Glomerular endothelial cell (primary cell): Measurements from ENCODE around the gene STXBP5L. TPM values are rescaled to one million over a fixed set of nuclear protein-coding genes. Genes with fewer than 3 reads are reported as not detected.
"Not testable (repeated sequence)": the region's sequence is repeated elsewhere in the genome, so short reads cannot be mapped to it uniquely, and the experiment has no call there.

Source experiments
- DNase-seq: peaks from one replicate; pipeline ENCODE4 v3.0.0-alpha.2; 2011; ENCODE audit warnings: low read depth, low spot score; ENCODE audit errors: extremely low read depth
- total RNA-seq: library from RNA; depleted of rRNA; stranded (reverse); fragments of >200 nt; gene quantifications from 2 replicates; pipeline ENCODE4 v1.2.3, GENCODE V29; 2015

Gene STXBP5L
- total RNA-seq, 1 donor from 2014 or later = not detected

DNA sequence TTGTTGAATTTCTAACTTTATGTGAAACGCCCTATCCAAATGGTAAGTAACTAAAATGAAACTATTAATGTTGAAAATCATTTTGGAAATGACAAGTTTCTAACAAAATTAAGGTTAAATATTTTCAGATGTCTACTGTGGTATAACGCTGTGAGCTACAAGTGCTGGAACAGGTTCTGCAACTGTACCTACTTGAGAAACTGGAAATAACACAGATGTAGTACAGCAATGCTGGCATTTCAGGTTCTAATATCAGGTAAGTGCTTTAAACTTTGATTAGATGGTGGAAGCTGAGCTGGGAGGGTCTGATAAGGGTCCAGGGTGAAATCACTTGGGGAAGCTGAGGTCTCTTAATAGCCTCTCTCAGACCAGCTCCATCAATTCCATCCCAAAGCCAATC is 315.1 kb downstream of the STXBP5L start:
- no peak for DNase-seq

DNA sequence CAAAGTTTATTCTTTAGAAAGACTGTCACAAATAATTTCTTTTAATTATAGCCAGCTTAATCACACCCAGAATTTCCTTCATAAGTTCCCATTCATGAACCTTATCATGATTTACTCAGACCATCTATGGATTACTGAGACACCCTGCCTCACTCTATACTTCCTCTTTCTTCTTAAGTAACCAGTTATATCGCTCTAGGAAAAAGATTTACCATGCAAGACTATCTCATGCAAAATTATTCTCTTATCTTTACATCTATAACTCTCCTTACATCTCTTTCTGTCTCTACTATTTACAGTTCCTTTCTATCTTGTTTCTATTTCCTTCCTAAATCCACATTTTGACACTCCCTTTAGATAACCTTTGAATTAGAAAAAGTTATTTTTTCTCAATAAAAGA is 321.0 kb downstream of the STXBP5L start:
- DNase-seq = no peak

GRCh38 chr3:121230194-121230593 is 322.2 kb downstream of the STXBP5L start:
- not testable (repeated sequence) for DNase-seq

DNA sequence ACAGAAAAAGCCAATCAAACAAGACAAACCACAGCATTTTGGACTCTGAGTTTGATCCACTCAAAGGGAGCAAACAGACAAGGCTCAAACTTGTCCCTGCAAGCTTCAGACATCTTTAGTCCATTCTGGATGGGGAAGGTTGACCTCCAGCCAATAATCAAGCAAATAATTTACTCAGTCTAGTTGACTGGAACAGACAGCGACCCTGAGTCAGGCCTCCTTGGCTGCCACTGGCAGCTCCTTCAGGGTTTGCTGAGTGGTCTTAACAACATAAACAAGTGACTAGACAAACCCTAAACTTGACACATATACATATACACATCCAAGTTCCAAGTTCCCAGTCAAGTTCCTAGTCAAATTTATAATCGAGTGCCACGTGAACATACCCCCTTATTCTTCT is 323.9 kb downstream of the STXBP5L start:
- DNase-seq = no peak

- no peak for DNase-seq
Observed at GRCh38 chr3:121232309-121233225, 324.6 kb downstream of the STXBP5L start.

- DNase-seq = no peak
Observed at GRCh38 chr3:121243208-121243607, 335.2 kb downstream of the STXBP5L start.

GRCh38 chr3:121252676-121253075 is 344.7 kb downstream of the STXBP5L start:
- no peak for DNase-seq

DNA sequence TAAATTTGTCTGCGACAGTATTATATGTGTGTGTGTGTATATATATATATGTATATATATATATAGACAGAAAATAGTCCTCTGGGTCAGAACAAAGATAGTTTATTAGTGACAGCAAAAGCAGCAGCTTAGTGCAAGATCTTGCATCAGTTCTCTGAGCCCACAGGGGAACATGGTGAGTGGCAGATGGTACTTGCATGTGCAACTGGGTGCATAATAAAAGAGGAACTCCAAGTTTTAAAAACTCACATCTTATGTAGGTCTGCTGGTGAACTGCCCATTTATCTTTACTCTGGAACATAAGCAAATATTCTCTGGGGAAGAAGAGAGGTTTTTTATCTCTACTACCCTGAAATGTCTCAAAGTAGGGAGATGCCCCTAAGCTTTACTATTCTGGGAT is 361.4 kb downstream of the STXBP5L start:
- no peak for DNase-seq

DNA sequence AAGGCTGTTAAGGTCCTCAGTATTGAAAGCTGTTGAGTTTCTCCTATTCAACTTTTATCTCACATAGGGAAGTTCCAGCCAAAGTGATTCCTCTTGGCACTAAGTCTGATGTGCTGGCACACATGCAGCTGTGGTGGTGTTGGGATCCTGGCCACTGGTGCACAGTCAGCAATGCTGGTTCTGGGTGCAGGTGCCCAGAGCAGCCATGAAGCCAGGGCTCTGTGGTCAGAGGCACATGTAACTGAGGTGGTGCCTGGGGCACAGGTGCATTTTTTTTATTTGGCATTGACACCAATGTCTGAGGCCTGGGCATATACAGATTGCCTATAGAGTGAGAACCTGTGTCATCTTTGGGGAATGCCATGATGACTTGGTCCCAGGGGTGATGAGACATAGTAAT is 366.4 kb downstream of the STXBP5L start:
- DNase-seq = no peak

DNA sequence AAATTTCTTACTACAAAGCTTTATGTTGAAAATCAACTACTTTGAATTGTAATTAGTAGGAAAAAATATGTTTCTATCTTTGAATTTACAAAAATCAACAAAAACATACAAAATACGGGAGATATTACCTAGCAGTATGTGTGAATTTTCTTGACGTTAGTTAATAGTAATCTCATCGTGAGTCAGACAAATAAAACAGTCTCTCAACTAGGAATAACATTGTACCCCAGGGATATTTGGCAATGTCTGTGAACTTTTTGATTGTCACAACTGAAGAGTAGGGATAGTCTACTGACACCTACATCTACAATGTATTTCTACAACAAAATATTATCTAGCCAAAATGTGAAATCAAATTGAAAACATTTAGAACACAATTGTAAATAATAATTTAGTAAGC is 387.4 kb downstream of the STXBP5L start:
- DNase-seq = no peak

- no peak for DNase-seq
Observed at GRCh38 chr3:121295979-121296378, 388.0 kb downstream of the STXBP5L start.

- DNase-seq = no peak
Observed at GRCh38 chr3:121324320-121324719, 416.3 kb downstream of the STXBP5L start.

GRCh38 chr3:121330118-121330517 is 422.1 kb downstream of the STXBP5L start:
- DNase-seq = no peak

GRCh38 chr3:121330634-121331033 is 422.6 kb downstream of the STXBP5L start:
- no peak for DNase-seq

GRCh38 chr3:121355960-121356359 is 448.0 kb downstream of the STXBP5L start:
- DNase-seq = not testable (repeated sequence)

GRCh38 chr3:121362035-121362734 is 454.2 kb downstream of the STXBP5L start:
- DNase-seq = no peak

DNA sequence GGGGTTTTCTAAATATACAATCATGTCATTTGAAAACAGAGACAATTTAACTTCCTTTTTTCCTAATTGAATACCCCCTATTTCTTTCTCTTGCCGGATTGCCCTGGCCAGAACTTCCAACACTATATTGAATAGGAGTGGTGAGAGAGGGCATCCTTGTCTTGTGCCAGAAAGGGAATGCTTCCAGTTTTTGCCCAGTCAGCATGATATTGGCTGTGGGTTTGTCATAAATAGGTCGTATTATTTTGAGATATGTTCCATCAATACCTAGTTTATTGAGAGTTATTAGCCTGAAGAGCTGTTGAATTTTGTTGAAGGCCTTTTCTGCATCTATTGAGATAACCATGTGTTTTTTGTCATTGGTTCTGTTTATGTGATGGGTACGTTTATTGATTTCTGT is 480.3 kb downstream of the STXBP5L start:
- not testable (repeated sequence) for DNase-seq

GRCh38 chr3:121395967-121396366 is 488.0 kb downstream of the STXBP5L start:
- DNase-seq = not testable (repeated sequence)

DNA sequence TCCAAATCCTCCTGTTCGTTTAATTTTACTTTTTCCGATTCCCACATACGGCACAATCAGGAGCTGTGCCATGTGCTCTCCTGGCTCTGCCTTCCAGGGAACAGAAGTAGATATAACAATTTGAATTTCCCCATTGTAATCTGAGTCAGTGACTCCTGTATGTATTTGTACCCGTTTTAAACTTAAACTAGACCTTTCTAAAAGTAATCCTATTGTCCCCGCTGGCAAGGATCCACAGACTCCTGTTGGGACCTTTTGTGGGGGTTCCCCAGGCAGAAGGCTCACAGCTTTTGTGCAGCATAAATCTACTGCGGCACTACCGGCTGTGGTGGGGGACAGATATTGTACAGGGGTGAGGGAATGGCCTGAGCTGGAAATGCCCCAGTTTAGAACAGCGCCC is 490.0 kb downstream of the STXBP5L start:
- not testable (repeated sequence) for DNase-seq

DNA sequence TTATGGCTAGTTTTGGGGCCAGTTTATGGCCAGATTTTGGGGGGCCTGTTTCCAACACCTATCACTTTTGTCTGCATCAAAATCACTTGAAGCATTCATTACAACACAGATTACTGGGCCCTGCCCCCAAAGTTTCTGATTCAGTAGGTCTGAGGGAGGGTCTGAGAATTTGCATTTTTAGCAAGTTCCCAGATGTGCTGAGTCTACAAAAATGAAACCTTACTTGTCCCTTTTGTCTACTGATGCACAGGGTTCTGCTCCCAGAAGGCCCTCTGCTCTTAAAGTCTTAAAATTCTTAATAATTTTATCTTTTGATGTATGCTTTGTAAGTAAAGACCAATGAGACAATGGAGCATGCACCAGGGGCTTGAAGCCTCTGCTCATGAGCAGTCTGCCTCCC is 491.8 kb downstream of the STXBP5L start:
- no peak for DNase-seq

DNA sequence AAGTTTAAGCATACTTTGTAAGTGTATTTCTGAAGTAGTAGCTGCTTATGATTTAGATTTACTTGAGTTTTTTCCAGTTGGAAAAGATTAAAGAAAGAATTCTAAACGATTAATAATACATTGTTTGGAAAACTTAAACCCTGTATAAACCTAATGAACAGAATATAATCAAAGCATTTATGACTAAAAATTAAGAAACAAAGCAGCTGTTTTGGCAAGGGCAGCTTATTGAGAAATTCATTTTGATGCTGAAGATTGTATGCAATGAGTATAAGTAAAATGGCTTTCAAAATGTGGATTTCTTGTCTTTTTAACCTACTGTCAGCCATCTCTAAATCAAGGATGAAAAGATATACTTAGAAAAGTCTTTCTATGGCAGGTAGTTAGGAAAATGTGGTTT is 497.6 kb downstream of the STXBP5L start:
- no peak for DNase-seq

DNA sequence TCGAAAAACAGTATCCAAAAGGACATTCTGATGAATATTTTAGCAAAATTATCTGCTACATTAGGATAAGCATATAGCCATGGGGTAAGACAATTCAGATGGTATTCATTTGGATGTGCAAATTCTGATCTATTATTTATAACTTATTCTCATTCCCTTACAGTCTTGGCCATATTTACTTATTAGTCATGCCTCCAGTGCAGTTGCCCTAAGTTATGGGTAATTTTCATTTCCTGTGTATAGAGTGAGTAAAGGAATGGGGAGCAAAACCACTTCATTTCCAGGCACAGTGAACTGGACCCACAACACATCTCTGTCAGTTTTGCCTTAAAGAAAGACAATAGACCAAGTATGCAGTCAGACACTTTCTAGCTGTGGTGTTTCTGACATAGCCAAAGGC is 503.5 kb downstream of the STXBP5L start:
- DNase-seq = no peak
